ENCODE measurements around the gene COL1A1. TPM values are rescaled to one million over a fixed set of nuclear protein-coding genes. Genes with fewer than 3 reads are reported as not detected.

The COL1A1 gene
- total and polyA plus RNA-seq, 2 of the 13 experiments (the other 11 are each of a cell fraction or from before 2014, with no cell fraction given), result 0.05 TPM; not detected in 1

GRCh38 chr17:50203604-50204345 lies 2.3 kb upstream of the COL1A1 start:
- Histone ChIP-seq H3K4me2 (ENCODE audit: low read depth, low read length) (no peak overlapping the region), H3K9me3 (ENCODE audit: low read length) (no peaks in the 10 kb centered on the region), H2AFZ (ENCODE audit: low read length) (no peak overlapping the region), H3K9ac (ENCODE audit: insufficient read depth, low read depth, low read length) (no peak overlapping the region), H3K27ac (ENCODE audit: extremely low read length, insufficient read depth, low read length) (no peak overlapping the region), H3K36me3 (replicated peaks in 1 of 2; ENCODE audit: control insufficient read depth in 1 of 2, insufficient read depth in 2 of 2, low read length in 2 of 2) (no peaks in the 10 kb centered on the region), H4K20me1 (ENCODE audit: insufficient read depth, low read length) (no peaks in the 10 kb centered on the region; the same call in 1 of the 2 replicates), H3K27me3 (ENCODE audit: control insufficient read depth in 1 of 2, insufficient read depth in 2 of 2, low read length in 2 of 2) (peaks cover 10 to 76% of the 10 kb centered on the region in 2 experiments), H3K79me2 (ENCODE audit: insufficient read depth, low read length) (no peaks in the 10 kb centered on the region), H3K4me1 (ENCODE audit: insufficient read depth, low read length) (peaks cover 13% of the 10 kb centered on the region), H3K4me3 (replicated peaks in 1 of 3; ENCODE audit: insufficient read depth in 1 of 3, low read depth in 2 of 3, low read length in 3 of 3) (no peak overlapping the region)
- no peak for DNase-seq (ENCODE audit: low spot score)
- 35% methylated on average over 13 of the region's 13 CpGs for WGBS (ENCODE audit: low lambda C conversion rate)
- FAIRE-seq, result no peak
- no peak for ATAC-seq
- ChIA-PET CTCF (ENCODE audit: low intra/inter-chr PET ratio, low total read pairs) (interaction anchor here (7.3 to 9.4 kb wide), 2 partner anchors 69 to 92 kb away, joined by 223 to 301 read pairs; partner anchors contain the start of gene TMEM92), POLR2A (no interaction called here)
- no TSS peak for BruUV-seq (replicated peaks)
- in situ Hi-C loops (cut with HindIII; ENCODE audit: extremely low pct_ligation_motif_present, low pct_unique_long_range_greater_than_20kb) (no loop called here), intact Hi-C loops (cut with micrococcal nuclease; ENCODE audit: unreplicated experiment) (no loop called here)
- no peak for TF ChIP-seq MYC (CRISPR knock-in tag; IDR thresholded peaks at IDR 0.05; ENCODE audit: borderline replicate concordance)
- no peak for TF ChIP-seq ZNF484 (CRISPR knock-in tag; IDR thresholded peaks at IDR 0.05; ENCODE audit: borderline replicate concordance, low read depth)
- no peak for TF ChIP-seq MLXIP (CRISPR knock-in tag; IDR thresholded peaks at IDR 0.05; ENCODE audit: borderline replicate concordance)
- no peak for TF ChIP-seq PREB (CRISPR knock-in tag; IDR thresholded peaks at IDR 0.05)
- TF ChIP-seq ZNF24 (IDR thresholded peaks at IDR 0.05), result no peak
- TF ChIP-seq NFE2 (CRISPR knock-in tag; IDR thresholded peaks at IDR 0.05), result no peak
- TF ChIP-seq RAD51 (IDR thresholded peaks at IDR 0.05; ENCODE audit: borderline replicate concordance), result no peak
- TF ChIP-seq HOMEZ (CRISPR knock-in tag; IDR thresholded peaks at IDR 0.05; ENCODE audit: low read depth), result no peak
- TF ChIP-seq ATF1 (CRISPR knock-in tag; IDR thresholded peaks at IDR 0.05), result no peak
- no peak for TF ChIP-seq ZSCAN20 (CRISPR knock-in tag; IDR thresholded peaks at IDR 0.05; ENCODE audit: borderline replicate concordance)
- TF ChIP-seq MZF1 (CRISPR knock-in tag; IDR thresholded peaks at IDR 0.05; ENCODE audit: borderline replicate concordance), result no peak
- TF ChIP-seq ZNF7 (CRISPR knock-in tag; IDR thresholded peaks at IDR 0.05), result no peak
- no peak for TF ChIP-seq TERF1 (CRISPR knock-in tag; IDR thresholded peaks at IDR 0.05)
